Muscle layer of duodenum (tissue), 2 donors: ENCODE measurements around the gene C9orf152.
A peak's percentile ranks its signal among the peaks of the same experiment; 100 is the strongest.
"Not testable (repeated sequence)": the region's sequence is repeated elsewhere in the genome, so short reads cannot be mapped to it uniquely, and the experiment has no call there.

Experiments used
- H3K27ac ChIP-seq: one replicate; pipeline ENCODE4 v1.7.0; 2013; ENCODE audit warnings: mild to moderate bottlenecking, low read length
- H3K27me3 ChIP-seq: one replicate; pipeline ENCODE4 v1.7.0; 2013; ENCODE audit warnings: low read depth, mild to moderate bottlenecking, control low read depth, low read length
- H3K36me3 ChIP-seq, 2 donors: one replicate each; pipeline ENCODE4 v1.7.0; 2013; ENCODE audit warnings: low read length in 2 of 2, control low read depth in 1 of 2, mild to moderate bottlenecking in 1 of 2; ENCODE audit not compliant: insufficient read depth in 2 of 2, control insufficient read depth in 1 of 2
- H3K4me1 ChIP-seq, 2 donors: one replicate each; pipeline ENCODE4 v1.7.0; 2013; ENCODE audit warnings: low read length in 2 of 2, mild to moderate bottlenecking in 2 of 2, control low read depth in 1 of 2, moderate library complexity in 1 of 2; ENCODE audit not compliant: insufficient read depth in 2 of 2, control insufficient read depth in 1 of 2
- H3K4me3 ChIP-seq, 2 donors: one replicate each; pipeline ENCODE4 v1.7.0; 2013; ENCODE audit warnings: low read length in 2 of 2, low read depth in 1 of 2, mild to moderate bottlenecking in 1 of 2
- H3K9me3 ChIP-seq, 2 donors: one replicate each; pipeline ENCODE4 v1.7.0; 2013; ENCODE audit warnings: low read length in 2 of 2, control low read depth in 1 of 2, mild to moderate bottlenecking in 1 of 2; ENCODE audit not compliant: control insufficient read depth in 1 of 2
- donor health status: healthy.

Gene C9orf152, protein sequence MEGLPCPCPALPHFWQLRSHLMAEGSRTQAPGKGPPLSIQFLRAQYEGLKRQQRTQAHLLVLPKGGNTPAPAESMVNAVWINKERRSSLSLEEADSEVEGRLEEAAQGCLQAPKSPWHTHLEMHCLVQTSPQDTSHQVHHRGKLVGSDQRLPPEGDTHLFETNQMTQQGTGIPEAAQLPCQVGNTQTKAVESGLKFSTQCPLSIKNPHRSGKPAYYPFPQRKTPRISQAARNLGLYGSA

DNA sequence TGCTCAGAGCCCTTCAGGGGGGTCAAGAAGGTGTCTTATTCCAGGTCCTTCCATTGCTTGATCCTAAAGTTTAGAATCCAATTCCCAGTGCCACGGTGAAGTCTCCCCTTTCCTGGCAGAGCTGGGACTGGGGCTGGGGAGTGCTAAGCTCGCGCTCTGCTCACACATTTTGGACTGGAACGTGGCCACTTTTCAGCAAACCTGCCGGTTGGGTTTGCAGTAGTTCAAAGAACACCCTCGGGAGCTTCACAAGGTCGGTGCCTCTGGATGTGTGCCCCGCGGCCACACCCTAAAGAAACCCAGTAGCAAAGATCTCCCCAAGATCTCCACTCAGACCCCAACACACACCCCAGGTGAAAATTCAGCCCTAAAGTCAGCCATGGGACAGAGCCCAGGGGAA, at the start of gene C9orf152:
C9orf152 (minus strand) TSS at position 129 of the 400 bp plus-strand sequence. CDS start 580 bp downstream, outside the sequence.
- H3K27me3 ChIP-seq = no peaks in the 10 kb centered on the region
- peaks cover 0 to 3% of the 10 kb centered on the region in 2 donors for H3K9me3 ChIP-seq
- peak within 1 kb of the TSS; percentile 76 for H3K27ac ChIP-seq
- H3K36me3 ChIP-seq = no peaks in the 10 kb centered on the region
- H3K4me1 ChIP-seq = no peaks in the 10 kb centered on the region
- H3K4me3 ChIP-seq = peak within 1 kb of the TSS in 1 of 2 donors; percentile 31

DNA sequence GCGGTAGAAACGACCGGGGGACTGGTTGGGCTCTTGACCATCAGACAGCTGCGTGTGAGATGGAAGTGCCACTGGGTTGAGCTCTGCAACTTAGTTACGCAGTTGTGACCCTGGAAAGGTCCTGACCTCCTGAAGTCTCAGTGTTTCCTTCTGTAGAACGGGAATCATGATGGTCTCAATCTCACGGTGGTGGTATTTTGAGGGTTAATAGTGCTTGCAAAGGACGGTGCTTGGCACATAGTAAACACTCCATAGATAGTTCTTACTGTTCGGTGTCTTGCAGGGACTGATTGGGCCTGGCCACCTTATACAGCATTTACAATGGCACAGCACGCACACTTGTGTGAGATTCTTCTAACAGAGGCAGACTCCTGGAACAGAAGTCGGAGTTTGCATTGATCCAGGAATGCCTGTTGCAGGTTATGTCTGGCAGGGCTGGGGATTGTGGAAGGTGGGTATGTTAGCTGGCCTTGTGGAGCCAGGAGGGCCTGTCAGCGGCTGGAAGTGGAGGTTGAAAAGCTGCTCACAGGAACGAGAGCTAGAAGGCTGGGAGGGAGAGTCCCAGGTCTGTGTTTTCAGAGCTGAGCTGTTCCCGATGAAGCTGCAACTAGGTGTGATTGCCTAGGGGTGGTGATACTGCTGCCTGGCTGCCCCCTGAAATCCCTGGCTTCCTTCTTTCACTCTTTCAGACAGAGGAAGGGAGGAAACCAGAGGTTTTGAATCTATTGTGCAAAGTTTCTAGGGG, 49.3 kb upstream of the C9orf152 start:
- Histone ChIP-seq H3K27ac (peak overlapping the region; percentile 95), H3K4me3 (peak overlapping the region; percentile 87 to 97), H3K27me3 (no peaks in the 10 kb centered on the region), H3K4me1 (peaks cover 5 to 20% of the 10 kb centered on the region in 2 donors), H3K9me3 (no peaks in the 10 kb centered on the region), H3K36me3 (peaks cover 0 to 5% of the 10 kb centered on the region in 2 donors)

DNA sequence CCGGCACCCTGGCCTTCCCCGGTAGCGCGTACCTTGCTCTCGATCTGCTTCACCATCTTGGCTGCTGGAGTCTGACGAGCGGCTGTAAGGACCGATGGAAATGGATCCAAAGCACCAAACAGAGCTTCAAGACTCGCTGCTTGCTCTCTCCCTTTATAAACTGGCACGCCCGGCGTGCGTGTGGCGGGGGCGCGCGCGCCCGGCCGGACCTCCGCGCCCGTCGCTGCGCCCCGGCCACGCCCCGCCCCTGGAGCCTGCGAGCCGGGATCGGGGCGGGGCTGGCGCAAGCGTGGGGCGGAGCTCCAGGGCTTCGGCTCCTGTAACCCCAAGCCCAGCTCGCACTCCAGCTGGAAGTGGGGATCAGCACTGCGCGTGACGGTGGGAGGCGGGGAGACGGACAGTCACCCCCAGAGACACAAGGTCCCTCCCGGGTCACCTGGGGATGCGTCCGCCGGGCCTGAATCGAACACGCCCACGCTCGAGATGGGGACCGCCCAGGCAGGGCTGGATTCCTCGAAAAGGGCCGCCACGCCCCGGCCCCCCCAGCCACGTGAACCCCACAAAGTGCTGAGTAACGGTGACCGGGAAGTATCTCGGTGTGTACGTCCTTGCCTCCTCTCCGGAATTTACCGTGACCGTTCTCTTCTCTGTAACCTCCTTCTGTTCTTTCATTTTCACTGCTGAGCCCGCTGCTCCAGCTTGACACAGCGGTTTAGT, 48.6 kb upstream of the C9orf152 start, which contains the start of gene TXN:
TXN (minus strand) TSS at position 128 of the 717 bp plus-strand sequence; CDS start at position 56, 72 bp downstream.
- H3K4me1 ChIP-seq = peaks cover 5 to 22% of the 10 kb centered on the region in 2 donors
- peaks cover 0 to 5% of the 10 kb centered on the region in 2 donors for H3K36me3 ChIP-seq
- peak within 1 kb of the TSS; percentile 95 for H3K27ac ChIP-seq
- peak within 1 kb of the TSS; percentile 87 to 97 for H3K4me3 ChIP-seq
- no peaks in the 10 kb centered on the region for H3K27me3 ChIP-seq
- no peaks in the 10 kb centered on the region for H3K9me3 ChIP-seq

DNA sequence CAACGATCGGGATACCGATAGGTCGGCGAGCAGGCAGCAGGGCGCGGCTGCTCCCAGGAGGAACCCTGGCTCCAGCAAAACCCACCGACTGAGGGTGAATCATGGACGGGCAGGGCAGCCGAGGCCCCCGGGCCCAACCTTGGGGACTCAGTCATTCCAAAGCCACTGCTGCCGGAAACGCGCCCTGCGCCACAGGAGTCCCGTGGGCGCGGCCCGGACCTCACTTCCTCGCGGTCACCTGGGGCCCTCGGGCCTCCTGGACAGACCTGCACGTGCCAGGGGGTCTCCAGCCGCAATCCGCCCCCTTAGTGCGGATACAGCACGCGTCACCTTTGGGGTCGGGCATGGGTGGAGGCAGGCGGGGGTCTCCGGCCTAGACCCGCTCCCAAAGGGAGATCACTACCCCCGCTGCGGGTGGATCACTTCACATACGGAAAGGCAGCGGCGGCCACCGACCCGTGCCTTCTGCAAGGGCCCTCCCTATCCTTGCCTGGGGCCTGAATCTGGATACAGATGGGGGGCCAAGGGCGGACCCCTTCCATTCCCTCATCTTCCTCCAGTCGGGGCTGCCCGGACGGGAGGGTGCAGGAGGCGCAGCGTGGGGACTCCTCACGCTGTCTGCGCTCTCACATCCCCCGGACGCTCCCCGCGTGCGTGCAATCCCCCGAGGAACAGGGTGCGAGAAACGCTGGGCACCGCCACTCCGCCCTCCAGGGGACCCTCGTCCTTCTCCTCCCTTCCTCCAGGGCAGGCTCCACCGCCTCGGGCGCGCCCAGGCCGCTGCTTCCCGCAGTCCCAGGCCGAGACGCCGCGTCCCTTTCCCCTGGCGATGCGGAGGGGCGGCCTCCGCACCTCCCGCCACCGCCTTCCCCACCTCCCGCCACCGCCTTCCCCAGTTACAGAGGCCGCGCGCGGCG, 47.8 kb upstream of the C9orf152 start:
- peaks cover 5 to 22% of the 10 kb centered on the region in 2 donors for H3K4me1 ChIP-seq

DNA sequence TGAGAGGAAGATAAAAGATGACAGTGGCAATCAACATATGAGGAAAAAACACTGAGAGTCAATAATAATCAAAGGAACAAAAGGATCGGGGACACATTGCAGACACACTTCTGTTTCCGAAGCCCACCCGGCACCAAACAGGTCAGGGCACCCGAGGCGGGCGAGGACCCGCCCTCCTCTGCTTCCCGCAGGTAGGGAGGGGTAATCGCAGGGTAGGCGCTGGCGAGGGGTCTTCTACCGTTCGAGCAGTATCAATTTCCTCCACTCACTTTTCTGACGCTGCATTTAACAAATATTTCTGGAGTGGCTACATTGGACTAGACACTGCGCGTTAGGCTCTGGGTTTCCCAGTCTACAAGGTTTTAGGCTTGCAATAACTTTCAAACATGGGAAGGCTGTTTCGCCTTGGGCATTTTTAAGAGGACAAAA, 47.1 kb upstream of the C9orf152 start:
- peaks cover 5 to 22% of the 10 kb centered on the region in 2 donors for H3K4me1 ChIP-seq
- H3K27me3 ChIP-seq = no peaks in the 10 kb centered on the region
- H3K9me3 ChIP-seq = no peaks in the 10 kb centered on the region
- peaks cover under 1 to 12% of the 10 kb centered on the region in 2 donors for H3K36me3 ChIP-seq
- H3K27ac ChIP-seq = peak overlapping the region; percentile 83
- peak overlapping the region; percentile 87 to 97 for H3K4me3 ChIP-seq

More for the DNA sequence above, 47.8 kb upstream of the C9orf152 start:
- no peaks in the 10 kb centered on the region for H3K27me3 ChIP-seq
- peaks cover 0 to 6% of the 10 kb centered on the region in 2 donors for H3K36me3 ChIP-seq
- peak overlapping the region; percentile 87 to 97 for H3K4me3 ChIP-seq
- peak overlapping the region; percentile 83 for H3K27ac ChIP-seq
- H3K9me3 ChIP-seq = no peaks in the 10 kb centered on the region

DNA sequence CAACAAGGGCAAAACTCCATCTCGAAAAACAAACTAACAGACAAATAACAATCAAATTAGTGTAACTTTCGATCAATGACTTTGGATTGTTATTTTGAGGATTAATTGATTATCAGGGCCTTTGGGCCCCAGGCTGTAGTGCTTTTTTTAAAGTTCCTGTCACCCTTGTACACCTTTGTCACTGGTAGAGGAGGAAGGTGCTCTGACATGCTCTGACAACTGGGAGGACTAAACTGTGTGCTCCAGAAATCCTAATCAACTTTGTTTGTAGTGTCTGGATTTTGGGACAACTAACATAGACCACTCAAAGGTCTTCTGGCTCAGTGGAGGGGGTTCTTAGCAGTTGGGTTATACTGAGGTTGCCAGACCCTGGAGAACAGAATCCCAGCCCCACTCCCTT, 46.5 kb upstream of the C9orf152 start:
- Histone ChIP-seq H3K27me3 (no peaks in the 10 kb centered on the region), H3K36me3 (peaks cover 6 to 16% of the 10 kb centered on the region in 2 donors), H3K27ac (peak overlapping the region; percentile 83), H3K4me3 (peak overlapping the region; percentile 87 to 97), H3K4me1 (peaks cover 5 to 22% of the 10 kb centered on the region in 2 donors), H3K9me3 (no peaks in the 10 kb centered on the region)

DNA sequence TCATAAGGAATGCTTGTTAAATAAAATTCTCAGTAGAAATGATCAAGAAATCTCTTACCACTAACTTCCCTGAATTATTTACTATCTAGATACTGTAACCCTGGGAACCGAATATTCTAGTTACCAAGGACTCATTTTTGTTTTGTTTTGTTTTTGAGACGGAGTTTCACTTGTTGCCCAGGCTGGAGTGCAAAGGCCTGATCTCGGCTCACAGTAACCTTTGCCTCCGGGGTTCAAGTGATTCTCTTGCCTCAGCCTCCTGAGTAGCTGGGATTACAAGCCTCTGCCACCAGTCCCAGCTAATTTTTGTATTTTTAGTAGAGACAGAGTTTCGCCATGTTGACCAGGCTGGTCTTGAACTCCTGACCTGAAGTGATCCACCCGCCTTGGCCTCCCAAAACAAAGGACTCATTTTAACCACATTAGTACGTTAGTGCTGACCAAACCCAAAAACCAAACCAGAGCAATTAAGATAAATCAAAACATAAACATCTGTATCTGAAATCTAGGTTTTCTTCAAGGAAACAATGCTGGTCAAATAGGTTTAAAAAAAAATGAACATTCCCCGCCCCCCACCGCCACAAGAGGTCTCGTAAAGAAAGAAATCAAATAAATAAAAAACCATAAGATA, 44.7 kb upstream of the C9orf152 start:
- Histone ChIP-seq H3K27me3 (no peaks in the 10 kb centered on the region), H3K27ac (peak overlapping the region; percentile 32), H3K4me3 (no peak overlapping the region), H3K4me1 (peaks cover 5 to 17% of the 10 kb centered on the region in 2 donors), H3K9me3 (no peaks in the 10 kb centered on the region), H3K36me3 (peaks cover 15 to 29% of the 10 kb centered on the region in 2 donors)

DNA sequence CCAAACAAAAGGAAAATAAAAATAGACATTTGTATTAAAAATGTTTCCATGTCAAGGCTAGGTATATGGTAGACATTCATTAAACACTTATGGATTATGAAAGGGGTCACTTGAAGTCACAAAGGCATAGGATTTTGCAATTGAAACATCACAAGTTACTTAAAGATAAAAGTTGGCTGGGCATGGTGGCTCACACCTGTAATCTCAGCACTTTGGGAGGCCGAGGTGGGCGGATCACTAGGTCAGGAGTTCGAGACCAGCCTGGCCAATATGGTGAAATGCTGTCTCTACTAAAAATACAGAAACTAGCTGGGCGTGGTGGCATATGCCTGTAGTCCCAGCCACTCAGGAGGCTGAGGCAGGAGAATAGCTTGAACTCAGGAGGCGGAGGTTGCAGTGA, 43.8 kb upstream of the C9orf152 start:
- H3K27ac ChIP-seq, H3K4me3 ChIP-seq, H3K27me3 ChIP-seq, H3K9me3 ChIP-seq: not testable (repeated sequence)
- Histone ChIP-seq H3K36me3 (peaks cover 16 to 34% of the 10 kb centered on the region in 2 donors), H3K4me1 (peaks cover 0 to 14% of the 10 kb centered on the region in 2 donors)

DNA sequence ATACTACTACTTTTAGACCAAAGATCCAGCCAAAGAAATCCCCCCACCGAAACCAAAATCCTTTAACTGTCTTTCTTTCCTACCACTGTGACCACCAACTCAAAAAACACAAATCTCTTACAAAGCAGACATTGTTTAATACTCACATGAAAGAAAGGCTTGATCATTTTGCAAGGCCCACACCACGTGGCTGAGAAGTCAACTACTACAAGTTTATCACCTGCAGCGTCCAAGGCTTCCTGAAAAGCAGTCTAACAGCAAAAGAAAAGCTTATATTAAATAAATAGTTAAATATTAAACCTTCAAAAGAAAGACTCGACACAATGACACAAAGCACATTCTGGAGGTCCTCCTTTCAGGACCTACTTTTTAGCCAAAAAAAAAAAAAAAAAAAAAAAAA, 43.3 kb upstream of the C9orf152 start:
- Histone ChIP-seq H3K4me1 (peaks cover 0 to 14% of the 10 kb centered on the region in 2 donors), H3K36me3 (peaks cover 22 to 37% of the 10 kb centered on the region in 2 donors), H3K9me3 (no peaks in the 10 kb centered on the region), H3K27ac (no peak overlapping the region), H3K4me3 (no peak overlapping the region), H3K27me3 (no peaks in the 10 kb centered on the region)

DNA sequence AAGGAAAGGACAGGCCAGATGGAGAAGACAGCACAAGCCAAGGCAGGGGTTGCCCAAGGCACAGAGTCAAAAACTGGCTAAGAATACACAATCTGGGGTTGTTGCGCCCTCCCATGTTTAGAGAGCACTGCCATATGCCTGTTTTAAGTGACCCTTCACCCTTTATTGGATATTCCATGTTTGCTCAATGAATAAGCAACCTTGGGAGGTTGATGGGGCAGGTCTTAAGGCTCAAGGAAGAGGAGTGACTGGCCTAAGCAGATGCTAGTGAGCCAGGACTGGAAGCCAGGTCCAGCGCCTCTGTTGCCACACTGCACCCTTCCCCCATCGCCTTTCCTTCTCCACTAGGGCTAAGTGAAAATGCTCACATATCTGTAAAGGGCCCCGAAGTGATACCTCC, 41.6 kb upstream of the C9orf152 start:
- no peak overlapping the region for H3K27ac ChIP-seq
- peaks cover 27 to 48% of the 10 kb centered on the region in 2 donors for H3K36me3 ChIP-seq
- peaks cover 0 to 14% of the 10 kb centered on the region in 2 donors for H3K4me1 ChIP-seq
- H3K27me3 ChIP-seq = no peaks in the 10 kb centered on the region
- no peak overlapping the region for H3K4me3 ChIP-seq
- H3K9me3 ChIP-seq = no peaks in the 10 kb centered on the region
